GM21529 (cell line): ENCODE measurements around the gene TMCC1.

Experiments
- ATAC-seq: cut with Tn5 transposase; IDR thresholded peaks from one replicate; pipeline ENCODE4 v1.9.1; 2021; ENCODE audit not compliant: unreplicated experiment

TMCC1 gene

GRCh38 chr3:129626744-129627349, 266.7 kb downstream of the TMCC1 start:
- ATAC-seq: peak; percentile 95

GRCh38 chr3:129625072-129625874, 268.2 kb downstream of the TMCC1 start:
- ATAC-seq: no peak

DNA sequence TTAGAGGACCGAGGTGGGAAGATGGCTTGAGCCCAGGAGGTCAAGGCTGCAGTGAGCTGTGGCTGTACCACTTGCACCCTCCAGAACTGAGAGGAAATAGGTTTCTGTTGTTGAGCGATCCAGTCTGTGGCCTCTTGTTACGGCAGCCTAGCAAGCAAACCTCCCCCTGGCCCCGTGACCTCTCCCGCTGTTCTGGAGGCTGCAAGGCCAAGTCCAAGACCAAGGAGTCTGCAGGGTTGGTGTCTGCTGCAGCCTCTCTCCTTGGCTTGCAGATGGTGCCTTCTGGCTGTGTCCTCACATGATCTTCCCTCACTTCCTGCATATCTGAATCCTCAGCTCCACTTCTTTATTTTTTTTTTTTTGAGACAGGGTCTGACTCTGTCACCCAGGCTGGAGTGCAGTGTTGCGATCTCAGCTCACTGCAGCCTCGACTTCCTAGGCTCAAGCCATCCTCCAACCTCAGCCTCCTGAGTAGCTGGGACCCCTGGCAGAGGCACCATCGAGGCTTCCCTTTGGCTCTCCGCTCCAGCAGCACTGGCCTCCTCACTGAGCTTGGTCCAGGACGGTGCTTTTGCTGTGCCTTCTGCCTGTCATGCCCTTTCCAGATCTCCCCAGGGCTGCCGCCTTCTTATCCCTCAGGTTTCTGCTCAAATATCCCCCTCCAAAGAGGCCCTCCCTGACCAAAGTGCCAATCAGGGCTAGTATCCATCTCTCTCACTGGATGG, 269.0 kb downstream of the TMCC1 start:
- no peak for ATAC-seq

GRCh38 chr3:129623447-129624118, 269.9 kb downstream of the TMCC1 start:
- no peak for ATAC-seq

- no peak for ATAC-seq
Observed at GRCh38 chr3:129622933-129623332, 270.6 kb downstream of the TMCC1 start.

GRCh38 chr3:129622226-129622874, 271.2 kb downstream of the TMCC1 start:
- ATAC-seq: no peak

DNA sequence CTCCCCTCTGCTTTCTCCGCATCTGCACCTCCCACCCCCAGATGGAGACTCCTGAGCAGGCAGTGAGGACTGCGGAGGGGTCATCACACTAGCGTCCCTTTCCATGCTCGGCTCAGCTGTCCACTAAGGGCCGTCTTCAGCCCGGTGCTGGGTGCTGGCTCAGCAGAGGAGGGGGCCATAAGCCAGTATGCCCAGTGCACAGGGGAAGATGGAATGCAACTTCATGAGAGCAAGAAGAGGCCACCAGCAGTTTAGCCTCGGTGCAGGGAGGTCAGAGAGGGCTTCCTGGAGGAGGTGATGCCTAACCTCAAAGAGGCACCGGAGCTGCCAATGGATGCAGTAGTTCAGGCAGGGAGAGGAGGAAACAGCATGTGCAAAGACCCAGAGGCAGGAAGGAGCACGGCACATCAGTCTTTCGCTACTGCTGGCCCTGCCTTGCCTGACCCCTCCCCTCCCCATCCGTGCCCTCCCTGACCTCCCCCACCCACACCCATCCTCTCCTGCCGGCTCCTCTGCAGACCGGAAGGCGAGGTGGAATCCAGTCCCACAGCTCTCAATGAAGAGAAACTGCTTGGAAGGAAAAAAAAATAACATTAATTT, 271.8 kb downstream of the TMCC1 start:
- no peak for ATAC-seq

DNA sequence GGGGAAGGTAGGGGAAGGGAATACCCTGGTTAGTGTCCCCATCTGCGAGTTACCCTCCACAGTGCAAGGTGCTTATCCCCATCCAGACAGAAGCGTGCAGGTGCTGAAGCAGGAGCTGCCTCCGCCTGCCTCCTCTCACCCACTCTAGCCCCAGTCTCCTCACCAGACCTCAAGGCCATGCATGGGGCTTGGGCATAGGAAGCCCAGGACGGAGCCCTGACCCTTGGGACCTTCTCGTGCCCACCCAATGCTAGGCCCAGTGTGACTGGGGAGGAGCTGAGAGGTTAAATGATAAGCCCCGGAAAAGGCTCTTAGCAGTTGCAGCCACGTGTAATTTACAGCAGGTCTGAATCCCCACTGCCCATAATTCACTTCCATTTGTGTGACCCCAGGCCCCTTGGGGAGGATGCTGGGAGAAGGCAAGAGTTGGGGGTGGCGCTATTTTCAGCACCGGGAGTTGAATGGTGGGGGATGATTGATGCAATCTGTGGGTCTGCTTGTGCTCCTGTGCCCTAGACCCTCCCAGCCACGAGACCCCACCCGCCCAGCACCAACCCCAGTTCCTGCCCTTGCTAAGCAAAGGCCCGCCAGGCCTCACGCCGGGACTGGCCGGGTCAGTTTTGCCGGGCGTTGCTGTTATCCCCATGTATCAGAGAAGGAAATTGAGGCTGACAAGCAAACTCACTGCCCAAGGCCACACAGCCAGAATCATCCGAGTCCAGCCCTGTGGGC, 272.5 kb downstream of the TMCC1 start:
- ATAC-seq: no peak

DNA sequence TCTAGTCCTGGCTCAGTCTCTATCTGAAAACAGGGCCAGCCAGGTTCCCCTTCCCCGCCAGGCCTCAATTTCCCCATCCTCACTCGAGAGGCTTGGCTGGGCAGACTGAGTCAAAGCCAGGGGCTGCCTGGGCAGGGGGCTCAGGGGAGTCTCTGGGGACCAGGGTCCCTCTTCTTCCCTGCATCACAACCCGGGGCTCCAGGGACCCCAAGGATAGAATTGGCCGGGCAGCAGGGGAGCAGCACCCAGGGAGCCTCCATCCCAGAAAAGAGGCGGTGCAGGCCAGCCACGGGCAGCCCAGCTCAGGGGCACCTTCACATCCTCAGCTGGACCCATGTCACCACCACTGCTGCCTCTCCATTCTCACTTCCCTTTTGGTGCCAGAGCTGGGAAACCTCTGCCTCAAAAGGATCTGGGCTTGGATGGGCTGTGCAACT, 273.8 kb downstream of the TMCC1 start:
- no peak for ATAC-seq

GRCh38 chr3:129618901-129619671, 274.4 kb downstream of the TMCC1 start:
- no peak for ATAC-seq

DNA sequence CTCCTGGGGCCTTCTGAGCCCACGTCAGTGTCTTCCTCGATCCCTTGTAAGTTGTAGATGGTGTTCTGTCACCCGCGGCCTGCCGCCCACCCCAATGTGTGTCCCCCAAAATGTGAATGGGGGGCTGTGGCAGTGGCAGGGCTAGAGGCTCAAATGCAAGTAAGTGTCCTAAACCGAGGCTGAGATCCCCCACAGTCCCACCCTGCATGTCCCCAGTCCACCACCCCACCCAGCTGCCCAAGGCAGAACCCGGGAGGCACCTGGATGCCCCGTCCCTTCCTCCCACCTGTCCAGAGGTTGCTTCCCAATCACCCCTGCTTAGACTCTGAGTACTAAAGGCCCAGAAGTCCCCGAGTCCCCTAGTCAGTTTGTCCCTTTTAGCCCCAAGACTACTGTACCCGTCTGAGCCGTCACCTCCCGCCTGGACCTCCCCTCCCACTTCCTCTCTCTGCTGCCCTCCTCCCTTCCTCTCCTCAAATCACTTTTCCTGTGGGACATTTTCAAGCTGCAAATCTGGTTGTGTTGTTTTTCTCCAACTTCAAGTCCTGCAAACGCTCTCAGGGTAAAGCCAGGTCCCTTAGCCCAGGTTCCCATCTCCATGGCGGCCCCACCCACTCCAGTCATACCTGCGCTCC, 275.2 kb downstream of the TMCC1 start:
- ATAC-seq: no peak

DNA sequence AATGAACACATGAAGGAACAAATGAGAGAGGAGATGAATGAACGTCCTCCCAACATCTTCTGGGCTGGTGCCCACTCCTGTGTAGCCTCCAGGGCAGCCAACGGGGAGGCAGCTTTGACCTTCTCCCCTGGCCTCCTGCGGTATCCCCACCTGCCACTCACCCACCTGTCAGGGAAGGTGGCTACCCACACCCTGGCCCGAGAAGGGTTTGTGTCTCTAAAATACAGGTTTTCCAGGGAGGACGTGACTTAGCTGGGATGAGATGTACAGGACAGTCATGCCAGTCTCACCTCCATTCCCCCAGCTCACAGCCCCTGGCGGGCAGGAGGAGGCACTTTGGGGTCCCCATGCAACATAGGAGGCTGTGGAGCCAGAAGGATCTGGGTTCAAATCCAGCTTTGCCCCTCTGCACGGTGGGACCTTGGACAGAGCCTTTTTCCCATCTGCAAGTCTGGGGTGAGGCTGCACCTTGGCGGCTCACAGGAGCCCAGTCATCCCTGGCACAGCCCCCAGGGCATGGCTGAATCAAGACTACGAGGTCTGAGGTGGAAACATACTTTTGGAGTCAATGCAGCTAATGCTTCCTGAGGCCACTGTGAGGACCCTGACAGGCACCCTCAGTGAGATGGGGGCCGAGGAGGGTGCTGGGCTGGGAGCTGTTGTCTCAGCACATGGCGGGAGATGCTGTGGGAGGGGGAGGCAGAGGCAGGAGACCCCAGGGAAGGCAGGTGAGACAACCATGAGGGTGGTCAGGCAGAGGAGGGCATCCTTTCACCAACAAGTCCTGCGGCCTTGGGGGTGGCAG, 275.9 kb downstream of the TMCC1 start:
- ATAC-seq: no peak

DNA sequence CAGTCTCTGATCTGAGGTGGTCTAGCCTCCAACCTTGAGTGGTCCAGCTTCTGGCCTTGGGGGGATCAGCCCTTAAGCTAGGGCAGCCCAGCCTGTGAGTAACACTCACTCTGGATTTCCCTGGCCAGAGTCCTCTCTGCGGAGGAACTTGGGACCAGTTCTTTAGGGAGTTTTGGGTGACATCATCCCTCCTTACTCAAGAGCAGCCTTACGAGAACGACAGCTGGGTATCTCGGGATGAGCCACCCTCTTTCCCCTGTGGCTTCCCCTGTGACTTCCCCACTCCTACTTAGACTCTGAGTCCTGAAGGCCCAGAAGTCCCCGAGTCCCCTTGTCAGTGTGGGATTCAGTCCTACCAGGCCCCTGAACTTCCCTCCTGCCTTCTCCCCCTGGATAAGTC, 276.8 kb downstream of the TMCC1 start:
- ATAC-seq: peak; percentile 55

GRCh38 chr3:129616291-129616690, 277.2 kb downstream of the TMCC1 start:
- no peak for ATAC-seq

- no peak for ATAC-seq
Observed at GRCh38 chr3:129615751-129616281, 277.7 kb downstream of the TMCC1 start.

GRCh38 chr3:129614927-129615363, 278.6 kb downstream of the TMCC1 start:
- ATAC-seq: no peak

DNA sequence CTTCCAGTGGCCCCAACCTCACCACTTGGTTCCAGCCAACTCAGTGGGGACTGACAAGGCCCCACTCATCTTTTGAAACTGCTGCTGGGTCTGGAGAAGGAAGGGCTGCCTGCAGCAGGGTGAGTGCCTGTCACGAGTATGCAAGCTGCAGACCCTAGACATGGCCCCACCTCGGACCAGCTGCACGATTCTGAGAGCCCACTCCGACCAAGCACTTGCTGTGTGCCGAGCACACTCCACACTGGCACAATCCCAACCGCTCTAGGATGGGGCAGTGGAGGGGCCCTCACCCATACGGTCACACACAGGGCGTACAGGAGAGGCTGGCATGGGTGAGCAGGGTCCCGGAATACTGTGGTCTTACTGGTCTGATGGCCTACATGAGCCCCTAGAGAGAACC, 279.1 kb downstream of the TMCC1 start:
- ATAC-seq: no peak
